Measurements from ENCODE around the gene UNCX.

DNA sequence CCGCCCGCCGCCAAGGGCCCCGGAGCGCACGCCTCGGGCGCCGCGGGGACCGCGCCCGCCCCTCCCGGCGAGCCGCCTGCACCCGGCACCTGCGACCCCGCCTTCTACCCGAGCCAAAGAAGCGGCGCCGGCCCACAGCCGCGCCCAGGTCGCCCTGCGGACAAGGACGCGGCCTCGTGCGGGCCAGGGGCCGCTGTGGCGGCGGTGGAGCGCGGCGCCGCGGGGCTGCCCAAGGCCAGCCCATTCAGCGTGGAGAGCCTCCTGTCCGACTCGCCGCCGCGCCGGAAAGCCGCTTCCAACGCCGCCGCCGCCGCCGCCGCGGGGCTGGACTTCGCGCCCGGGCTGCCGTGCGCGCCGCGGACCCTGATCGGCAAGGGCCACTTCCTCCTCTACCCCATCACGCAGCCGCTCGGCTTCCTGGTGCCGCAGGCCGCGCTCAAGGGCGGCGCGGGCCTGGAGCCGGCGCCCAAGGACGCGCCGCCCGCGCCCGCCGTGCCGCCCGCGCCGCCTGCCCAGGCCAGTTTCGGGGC, 3.5 kb downstream of the UNCX start:
- TF ChIP-seq POLR2A (IDR thresholded peaks at IDR 0.05), result no peak
- TF ChIP-seq, protein P1, sequence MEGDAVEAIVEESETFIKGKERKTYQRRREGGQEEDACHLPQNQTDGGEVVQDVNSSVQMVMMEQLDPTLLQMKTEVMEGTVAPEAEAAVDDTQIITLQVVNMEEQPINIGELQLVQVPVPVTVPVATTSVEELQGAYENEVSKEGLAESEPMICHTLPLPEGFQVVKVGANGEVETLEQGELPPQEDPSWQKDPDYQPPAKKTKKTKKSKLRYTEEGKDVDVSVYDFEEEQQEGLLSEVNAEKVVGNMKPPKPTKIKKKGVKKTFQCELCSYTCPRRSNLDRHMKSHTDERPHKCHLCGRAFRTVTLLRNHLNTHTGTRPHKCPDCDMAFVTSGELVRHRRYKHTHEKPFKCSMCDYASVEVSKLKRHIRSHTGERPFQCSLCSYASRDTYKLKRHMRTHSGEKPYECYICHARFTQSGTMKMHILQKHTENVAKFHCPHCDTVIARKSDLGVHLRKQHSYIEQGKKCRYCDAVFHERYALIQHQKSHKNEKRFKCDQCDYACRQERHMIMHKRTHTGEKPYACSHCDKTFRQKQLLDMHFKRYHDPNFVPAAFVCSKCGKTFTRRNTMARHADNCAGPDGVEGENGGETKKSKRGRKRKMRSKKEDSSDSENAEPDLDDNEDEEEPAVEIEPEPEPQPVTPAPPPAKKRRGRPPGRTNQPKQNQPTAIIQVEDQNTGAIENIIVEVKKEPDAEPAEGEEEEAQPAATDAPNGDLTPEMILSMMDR (IDR thresholded peaks at IDR 0.05), result no peak
